Fibroblast of lung (primary cell): Measurements from ENCODE around the gene PDGFB.

ENCODE experiments used
- EZH2 ChIP-seq: IDR thresholded peaks from 2 replicates; pipeline ENCODE4 v1.5.1; 2012; ENCODE audit warnings: low read length, control low read depth, mild to moderate bottlenecking; ENCODE audit errors: missing control alignments
- TF ChIP-seq, protein P1 (sequence below), 2 donors: IDR thresholded peaks in 1 of 2; conservative IDR thresholded peaks in 1 of 2; 1 replicate in 1 of 2; 2 replicates in 1 of 2; pipeline ENCODE4 v1.5.1; 2011 to 2012; ENCODE audit warnings: low read length in 2 of 2, control low read depth in 1 of 2, inconsistent platforms in 1 of 2, low read depth in 1 of 2, mild to moderate bottlenecking in 1 of 2

DNA sequence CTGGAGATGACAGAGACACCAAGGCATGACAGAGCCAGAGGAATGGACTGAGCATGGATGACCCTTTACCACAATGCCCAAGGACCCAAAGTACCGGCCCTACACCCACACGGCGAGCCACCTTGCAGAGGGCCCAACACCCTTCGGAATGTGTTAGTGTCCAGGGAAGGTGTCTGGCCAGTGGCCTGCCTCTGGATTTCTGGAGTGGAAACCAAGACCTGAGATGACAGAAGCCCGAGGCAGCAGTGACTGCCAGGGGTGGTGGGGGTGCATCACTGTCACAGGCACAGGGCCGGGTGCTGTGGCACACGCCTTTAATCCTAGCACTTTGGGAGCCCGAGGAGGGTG lies 28.7 kb downstream of the PDGFB start:
- TF ChIP-seq, protein P1, sequence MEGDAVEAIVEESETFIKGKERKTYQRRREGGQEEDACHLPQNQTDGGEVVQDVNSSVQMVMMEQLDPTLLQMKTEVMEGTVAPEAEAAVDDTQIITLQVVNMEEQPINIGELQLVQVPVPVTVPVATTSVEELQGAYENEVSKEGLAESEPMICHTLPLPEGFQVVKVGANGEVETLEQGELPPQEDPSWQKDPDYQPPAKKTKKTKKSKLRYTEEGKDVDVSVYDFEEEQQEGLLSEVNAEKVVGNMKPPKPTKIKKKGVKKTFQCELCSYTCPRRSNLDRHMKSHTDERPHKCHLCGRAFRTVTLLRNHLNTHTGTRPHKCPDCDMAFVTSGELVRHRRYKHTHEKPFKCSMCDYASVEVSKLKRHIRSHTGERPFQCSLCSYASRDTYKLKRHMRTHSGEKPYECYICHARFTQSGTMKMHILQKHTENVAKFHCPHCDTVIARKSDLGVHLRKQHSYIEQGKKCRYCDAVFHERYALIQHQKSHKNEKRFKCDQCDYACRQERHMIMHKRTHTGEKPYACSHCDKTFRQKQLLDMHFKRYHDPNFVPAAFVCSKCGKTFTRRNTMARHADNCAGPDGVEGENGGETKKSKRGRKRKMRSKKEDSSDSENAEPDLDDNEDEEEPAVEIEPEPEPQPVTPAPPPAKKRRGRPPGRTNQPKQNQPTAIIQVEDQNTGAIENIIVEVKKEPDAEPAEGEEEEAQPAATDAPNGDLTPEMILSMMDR (conservative IDR thresholded peaks at IDR 0.05 in 1 of 2, IDR thresholded peaks at IDR 0.05 in 1 of 2; ENCODE audit: low read depth in 1 of 2, low read length in 2 of 2), result no peak
- no peak for TF ChIP-seq EZH2
